Myocyte (in vitro differentiated cells): ENCODE measurements around the gene EPX. TPM values are rescaled to one million over a fixed set of nuclear protein-coding genes. Genes with fewer than 3 reads are reported as not detected.
"Not testable (repeated sequence)": the region's sequence is repeated elsewhere in the genome, so short reads cannot be mapped to it uniquely, and the experiment has no call there.

Experiments used
- DNase-seq: peaks from one replicate; pipeline ENCODE4 v3.0.0-alpha.2; 2012; ENCODE audit warnings: low read depth
- polyA plus RNA-seq: library from polyadenylated mRNA; unstranded; fragments of >200 nt; gene quantifications from one replicate; pipeline ENCODE4 v1.2.1, GENCODE V29; 2012; ENCODE audit warnings: missing spikeins
- total RNA-seq: library from RNA; depleted of rRNA; stranded (reverse); fragments of >200 nt; gene quantifications from 2 replicates; pipeline ENCODE4 v1.2.3, GENCODE V29; 2014

EPX gene, protein sequence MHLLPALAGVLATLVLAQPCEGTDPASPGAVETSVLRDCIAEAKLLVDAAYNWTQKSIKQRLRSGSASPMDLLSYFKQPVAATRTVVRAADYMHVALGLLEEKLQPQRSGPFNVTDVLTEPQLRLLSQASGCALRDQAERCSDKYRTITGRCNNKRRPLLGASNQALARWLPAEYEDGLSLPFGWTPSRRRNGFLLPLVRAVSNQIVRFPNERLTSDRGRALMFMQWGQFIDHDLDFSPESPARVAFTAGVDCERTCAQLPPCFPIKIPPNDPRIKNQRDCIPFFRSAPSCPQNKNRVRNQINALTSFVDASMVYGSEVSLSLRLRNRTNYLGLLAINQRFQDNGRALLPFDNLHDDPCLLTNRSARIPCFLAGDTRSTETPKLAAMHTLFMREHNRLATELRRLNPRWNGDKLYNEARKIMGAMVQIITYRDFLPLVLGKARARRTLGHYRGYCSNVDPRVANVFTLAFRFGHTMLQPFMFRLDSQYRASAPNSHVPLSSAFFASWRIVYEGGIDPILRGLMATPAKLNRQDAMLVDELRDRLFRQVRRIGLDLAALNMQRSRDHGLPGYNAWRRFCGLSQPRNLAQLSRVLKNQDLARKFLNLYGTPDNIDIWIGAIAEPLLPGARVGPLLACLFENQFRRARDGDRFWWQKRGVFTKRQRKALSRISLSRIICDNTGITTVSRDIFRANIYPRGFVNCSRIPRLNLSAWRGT
- not detected in 2 replicates for total RNA-seq
- 0.03 TPM for polyA plus RNA-seq

DNA sequence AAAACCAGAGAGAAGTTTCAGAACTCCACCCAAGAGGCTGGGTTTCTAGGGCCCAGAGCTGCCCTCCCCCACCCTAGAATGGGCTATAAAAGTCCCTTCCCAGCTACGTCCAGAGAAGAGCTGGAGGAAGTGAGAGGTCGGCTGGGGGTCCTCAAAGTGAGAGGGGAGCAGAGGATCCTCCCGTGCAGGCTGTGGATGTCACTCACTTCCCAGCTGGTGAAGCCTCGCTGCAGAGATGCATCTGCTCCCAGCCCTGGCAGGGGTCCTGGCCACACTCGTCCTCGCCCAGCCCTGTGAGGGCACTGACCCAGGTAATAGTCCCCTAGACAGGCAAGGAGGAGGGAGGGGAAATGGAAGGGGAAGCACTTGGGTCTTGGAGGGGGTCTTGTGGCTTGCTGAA lies at the start of gene EPX:
TSS of gene EPX (plus strand) at position 115 of the 400 bp plus-strand sequence. CDS start at position 236, 121 bp downstream.
- no peak for DNase-seq

GRCh38 chr17:58143335-58143734 lies 49.2 kb upstream of the EPX start:
- DNase-seq, result not testable (repeated sequence)

DNA sequence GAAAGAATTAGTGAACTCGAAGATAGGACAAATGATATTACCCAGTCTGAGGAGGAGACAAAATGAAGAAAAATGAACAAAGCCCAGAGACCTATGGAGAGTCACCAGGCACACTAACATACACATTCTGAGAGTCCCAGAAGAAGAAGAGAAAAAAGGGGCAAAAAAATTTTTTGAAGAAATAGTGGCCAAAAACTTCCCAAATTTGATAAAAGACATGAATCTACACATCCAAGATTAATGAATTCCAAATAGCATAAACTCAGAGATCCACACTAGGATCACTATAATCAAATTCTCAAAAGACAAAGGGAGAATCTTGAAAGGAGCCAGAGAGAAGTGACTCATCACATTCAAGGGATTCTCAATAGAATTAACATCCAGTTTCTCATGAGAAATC lies 47.7 kb upstream of the EPX start:
- DNase-seq, result no peak

GRCh38 chr17:58147930-58148434 lies 44.5 kb upstream of the EPX start, which contains the start of gene OR4D1:
TSS of gene OR4D1 (plus strand) at chr17:58148384. CDS start at chr17:58155154, 6,770 bp downstream.
- no peak for DNase-seq

GRCh38 chr17:58148609-58149008 lies 43.9 kb upstream of the EPX start:
- DNase-seq, result no peak

DNA sequence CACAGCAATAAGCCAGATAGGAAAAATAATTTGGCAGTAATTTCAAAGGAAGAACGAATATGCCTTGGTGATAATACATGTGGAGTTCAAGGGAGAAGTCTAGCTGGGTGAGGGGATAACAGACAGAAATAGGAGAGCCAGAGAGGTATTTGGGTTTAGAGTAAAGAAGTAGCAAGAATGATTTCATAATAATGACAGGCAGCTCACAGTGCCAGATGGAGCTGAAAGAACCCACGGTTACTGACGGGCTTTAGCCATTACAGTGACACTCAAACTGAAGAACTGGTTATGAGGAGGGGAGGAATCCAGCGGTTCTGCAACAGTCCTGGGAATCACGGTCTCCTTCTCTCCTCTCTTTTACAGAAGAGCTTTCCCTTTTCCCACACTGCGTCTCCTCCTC lies 42.1 kb upstream of the EPX start:
- DNase-seq, result no peak

- DNase-seq, result no peak
Observed at GRCh38 chr17:58153046-58153445, 39.5 kb upstream of the EPX start.

- no peak for DNase-seq
Observed at GRCh38 chr17:58153671-58154070, 38.9 kb upstream of the EPX start.

DNA sequence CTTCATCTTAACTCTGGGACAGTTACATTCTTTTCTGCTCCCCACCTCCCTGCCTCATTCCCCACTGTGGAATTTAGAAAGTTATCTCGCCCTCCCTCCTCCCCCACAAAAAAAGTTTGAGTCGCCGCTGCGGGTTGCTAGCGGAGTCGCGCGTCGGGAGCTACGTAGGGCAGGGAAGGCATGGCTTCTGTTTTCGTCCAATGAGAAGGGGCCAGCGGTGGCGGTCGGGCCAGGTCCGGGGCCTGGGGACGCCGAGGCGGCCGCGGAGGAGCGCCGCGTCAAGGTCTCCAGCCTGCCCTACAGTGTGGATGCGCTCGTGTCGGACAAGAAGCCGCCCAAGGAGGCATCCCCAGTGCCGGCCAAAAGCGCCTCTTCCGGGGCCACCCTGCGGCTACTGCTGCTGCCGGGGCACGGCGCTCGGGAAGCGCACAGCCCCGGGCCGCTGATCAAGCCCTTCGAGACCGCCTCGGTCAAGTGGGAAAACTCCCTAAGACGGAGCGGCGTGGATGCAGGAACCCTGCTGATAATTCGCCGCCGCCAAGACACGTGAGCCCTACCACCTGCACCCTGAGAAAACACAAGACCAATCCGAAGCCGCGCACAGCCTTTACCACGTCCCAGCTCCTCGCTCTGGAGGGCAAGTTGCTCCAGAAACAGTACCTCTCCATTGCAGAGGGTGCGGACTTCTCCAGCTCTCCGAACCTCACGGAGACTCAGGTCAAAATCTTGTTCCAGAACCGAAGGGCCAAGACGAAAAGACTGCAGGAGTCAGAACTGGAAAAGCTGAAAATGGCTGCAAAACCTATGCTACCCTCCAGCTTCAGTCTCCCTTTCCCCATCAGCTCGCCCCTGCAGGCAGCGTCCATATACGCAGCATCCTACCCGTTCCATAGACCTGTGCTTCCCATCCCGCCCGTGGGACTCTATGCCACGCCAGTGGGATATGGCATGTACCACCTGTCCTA lies 35.4 kb upstream of the EPX start:
- DNase-seq, result no peak

- no peak for DNase-seq
Observed at GRCh38 chr17:58158181-58158580, 34.3 kb upstream of the EPX start.

GRCh38 chr17:58161566-58161965 lies 31.0 kb upstream of the EPX start:
- DNase-seq, result peak; percentile 48

DNA sequence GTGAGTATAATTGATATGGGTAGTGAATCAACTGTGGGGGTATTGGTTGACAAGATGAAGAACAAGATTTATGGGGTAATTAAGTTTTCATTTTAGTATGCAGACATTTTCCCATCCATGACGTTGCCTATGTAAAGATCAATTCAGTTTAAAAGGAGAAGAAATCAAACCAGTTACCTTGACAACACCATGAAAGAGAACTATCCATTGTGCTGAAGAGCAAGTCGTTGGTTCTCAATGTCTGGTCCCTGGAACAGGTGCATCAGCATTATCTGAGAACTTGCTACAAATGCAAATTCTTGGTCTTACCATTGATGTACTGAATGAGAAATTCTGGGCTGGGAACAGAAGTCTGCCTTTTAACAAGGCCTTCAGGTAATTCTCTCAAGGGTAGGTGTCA lies 26.5 kb upstream of the EPX start:
- no peak for DNase-seq

DNA sequence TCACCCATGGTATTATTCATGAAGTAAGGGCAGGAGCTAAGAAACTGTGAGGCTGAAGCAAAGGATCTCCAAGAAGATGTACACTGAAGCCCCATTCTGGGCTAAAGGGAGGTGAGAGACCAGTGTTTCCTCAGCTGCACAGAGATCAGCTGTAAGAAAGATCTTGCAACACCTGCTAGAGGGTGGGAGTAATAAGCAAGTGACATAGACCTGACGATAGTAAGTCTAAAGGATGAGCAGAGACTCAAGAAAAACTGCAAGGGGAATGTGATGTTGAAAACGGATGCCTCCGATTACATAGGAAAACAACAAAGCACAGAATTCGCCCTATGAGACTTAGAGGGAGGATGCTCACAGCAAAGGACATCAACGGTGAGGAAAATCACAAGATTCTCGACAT lies 25.8 kb upstream of the EPX start, which contains the start of gene OR4D2:
TSS of gene OR4D2 (plus strand) at position 301 of the 400 bp plus-strand sequence. CDS start 2,674 bp downstream, outside the sequence.
- no peak for DNase-seq

GRCh38 chr17:58170622-58171021 lies 21.9 kb upstream of the EPX start:
- no peak for DNase-seq

DNA sequence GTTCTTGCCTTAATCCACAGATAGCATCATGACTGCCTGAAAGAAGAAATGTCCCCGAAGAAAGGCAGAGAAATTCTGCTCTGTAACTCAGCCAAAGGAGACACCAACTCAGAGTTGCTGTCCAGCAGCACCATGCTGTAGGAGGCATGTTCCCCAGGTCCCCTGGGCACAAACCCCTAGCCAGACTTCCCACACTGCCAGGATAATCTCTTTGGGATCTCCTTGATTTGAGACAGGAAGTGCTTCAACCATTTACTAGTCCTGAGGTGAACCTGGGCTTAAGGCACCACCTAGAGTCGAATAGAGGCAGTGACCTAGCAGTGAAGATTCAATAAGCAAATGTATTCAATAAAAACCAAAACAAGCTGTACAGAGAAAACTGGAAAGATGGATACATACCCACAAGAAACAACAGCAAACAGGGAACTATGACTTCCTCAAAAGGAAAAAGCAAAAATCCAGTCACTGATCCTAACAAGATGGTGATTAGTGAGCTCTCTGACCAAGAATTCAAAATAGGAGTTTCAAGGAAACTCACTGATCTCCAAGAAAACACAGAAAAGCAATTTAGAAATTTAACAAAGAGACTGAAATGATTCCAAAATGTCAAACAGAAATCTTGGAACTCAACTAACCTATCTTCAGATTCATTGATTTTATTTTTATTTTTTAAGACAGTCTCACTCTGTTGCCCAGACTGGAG lies 20.0 kb upstream of the EPX start:
- no peak for DNase-seq

DNA sequence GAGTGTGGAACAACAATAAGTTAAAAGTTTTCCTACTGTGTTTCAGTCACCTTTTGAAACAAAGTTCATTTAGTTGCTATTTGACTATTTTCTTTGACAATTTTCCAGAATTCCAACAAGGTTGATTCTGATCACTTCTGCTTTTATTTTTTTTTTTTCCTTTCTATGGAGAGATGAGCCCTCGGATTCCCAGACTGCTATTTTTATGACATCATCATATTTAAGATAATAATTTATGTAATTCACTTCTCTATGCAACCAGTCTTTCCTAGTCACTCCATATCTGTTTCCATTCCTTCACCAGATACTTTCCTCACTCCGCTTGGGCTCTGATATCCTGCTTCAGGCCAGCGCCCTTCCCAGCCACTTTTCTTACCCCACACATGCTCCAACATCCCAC lies 17.7 kb upstream of the EPX start:
- DNase-seq, result no peak

DNA sequence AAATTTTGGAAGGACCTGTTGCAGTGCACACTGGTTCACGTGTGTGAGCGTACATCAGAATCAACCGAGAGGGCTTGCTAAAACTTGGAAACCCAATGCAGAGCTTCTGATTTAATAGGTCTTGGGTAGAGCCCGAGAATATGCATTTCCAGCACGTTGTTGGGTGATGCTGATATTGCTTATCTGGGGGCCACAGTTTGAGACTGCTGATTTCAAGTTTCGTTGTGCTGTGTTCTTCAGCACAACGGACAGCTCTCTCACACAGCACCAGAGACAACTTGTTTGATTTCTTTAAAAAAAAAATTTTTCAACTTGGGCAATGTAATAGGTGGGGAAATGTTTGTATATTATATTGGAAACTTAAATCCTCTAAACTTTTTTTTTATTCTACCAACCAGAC lies 16.3 kb upstream of the EPX start:
- peak; percentile 27 for DNase-seq

GRCh38 chr17:58181796-58182195 lies 10.7 kb upstream of the EPX start:
- DNase-seq, result no peak

DNA sequence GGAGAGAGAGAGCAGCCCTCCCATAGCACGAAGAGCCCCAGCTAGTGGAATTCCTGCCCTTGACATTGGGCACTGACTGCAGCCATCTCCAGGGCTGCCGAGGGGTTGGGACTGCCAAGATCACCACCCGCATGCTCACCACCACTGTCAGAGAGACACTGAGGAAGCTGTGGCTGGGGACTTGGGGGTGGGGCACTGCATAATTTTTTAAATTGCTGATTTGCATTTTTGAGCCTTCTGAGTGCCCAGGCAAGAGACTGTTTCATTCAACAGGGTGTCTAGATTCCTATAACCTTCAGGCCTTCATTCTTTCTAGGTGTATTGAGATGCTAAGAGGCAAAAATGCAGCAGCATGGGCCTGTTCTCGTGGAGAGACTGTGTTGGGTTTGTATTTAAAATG lies 9.0 kb upstream of the EPX start:
- DNase-seq, result no peak

- DNase-seq, result peak; percentile 8
Observed at GRCh38 chr17:58184308-58184985, 8.1 kb upstream of the EPX start.
